Measurements from ENCODE around the gene STX1A.

The STX1A gene

DNA sequence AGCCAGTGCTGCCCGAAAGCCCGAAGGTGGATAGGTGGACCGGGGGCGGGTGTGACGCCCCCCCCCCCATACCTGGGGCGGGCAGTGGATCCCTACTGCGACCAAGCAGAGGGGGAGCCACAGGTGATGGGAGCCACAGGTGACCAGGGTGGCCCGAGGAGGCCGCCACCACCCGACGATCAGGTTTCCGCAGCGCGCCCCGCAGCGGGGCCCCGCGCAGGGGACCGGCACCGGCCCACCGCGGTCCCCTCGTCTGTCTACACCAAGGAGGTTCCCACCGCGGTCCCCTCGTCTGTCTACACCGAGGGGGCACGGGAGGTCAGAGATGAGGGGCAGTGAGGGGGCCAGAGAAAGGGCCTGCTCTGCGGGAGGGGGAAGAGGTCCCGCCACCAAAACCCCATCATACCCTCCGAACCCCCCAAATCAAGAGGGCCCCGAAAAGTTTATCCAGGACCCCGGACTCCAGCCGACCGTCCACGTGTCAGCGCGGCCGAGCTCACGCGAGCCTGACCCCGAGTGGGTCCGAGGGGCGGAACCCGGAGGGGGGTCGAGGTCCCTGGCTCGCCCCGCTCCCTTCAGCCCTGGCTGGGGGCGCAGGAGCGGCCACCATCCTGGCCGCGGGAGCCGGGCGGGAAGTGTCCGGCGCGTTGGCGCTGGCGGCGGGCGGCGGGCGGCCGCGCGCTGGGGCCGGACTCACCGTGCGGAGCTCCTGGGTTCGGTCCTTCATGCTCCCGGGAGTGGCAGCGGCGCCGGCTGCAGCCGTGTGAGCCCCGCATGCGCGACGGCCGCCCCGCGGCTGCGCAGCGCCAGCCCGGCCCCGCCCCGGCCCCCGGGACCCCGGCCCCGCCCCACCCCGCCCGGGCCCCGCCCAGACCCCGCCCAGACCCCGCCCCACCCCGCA lies at the start of gene STX1A:
STX1A (minus strand) TSS at position 765 of the 901 bp plus-strand sequence; CDS start at position 727, 38 bp downstream.
- no peak for DNase-seq

- DNase-seq: no peak
These were observed 49.4 kb upstream of the STX1A start for GRCh38 chr7:73768641-73769480.

DNA sequence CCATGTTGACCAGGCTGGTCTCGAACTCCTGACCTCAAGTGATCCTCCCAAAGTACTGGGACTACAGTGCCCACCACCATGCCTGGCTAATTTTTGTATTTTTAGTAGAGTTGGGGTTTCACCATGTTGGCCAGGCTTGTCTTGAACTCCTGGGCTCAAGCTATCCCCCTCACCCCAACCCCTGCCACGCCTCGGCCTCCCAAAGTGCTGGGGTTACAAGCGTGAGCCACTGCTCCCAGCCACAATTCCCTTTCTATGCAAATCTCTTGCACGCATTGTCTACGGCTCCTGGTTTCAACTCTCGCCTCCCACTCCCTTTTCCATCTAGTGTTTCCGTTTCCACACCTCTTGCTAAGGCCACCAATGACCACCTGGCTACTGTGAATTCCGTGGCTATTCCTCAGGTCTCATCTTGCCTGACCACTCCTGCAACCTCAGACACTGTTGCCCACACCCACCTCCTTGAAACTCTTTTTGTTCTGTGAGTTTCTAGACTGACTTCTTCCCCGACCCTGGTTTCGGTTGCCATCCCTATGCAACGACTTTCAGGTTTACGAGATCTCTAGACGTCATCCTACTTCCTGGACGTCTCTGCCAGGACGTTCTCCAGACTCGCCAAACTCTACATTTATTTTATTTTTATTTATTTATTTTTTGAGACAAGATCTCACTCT lies 47.2 kb upstream of the STX1A start:
- no peak for DNase-seq

DNA sequence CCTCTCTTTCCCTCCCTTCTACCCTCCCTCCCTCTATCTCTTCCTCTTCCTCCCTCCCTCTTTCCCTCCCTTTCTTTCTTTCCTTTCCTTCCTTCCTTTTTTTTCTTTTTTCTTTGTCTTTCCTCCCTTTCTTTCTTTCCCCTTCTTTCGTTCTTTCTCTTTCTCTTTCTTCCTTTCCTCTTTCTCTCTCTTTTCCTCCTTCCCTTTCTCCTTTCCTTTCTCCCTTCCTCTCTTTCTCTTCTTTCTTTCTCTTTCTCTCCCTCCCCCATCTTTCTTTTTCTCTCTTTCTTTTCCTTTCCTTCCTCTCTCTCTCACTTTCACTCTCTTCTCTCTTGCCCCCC lies 43.2 kb upstream of the STX1A start:
- DNase-seq: no peak

DNA sequence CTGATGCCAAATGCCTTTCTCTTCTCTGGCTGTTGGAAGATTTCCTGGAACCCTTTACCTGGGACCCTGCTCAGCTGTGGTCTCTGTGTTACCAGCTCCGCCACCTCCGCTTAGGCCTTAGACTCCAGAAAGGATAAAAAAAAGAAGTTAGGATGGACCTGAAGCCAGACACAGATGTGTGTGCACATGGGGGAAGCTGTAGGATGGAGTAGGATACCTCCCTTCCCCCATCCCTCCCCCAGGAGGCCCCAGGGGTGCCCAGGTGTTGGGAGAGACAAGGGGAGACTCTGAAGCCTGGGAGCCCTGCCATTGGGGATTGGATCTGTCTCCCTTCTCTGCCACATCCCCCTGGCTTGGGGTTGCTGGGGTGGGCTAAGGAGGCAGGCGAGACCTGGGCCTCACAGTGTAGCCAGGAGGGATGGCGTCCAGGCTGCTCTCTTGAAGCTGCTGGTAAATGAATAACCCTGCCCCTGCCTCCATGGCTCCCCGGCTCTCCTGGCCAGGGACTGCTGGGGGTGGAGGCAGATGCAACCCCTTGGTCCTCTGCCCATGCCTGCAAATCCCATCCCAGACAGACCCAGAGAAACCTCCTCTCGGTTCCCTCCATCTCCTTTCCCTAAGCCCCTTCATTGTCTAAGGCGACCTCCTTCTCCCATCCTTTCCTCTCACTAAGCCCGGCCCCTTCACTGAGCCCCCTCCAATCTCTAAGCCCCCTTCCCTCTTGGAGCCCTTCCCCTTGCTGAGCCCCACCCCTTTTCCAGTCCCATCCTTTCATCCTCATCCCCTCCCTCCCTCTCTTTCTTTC lies 42.6 kb upstream of the STX1A start:
- no peak for DNase-seq

GRCh38 chr7:73758581-73759138 lies 39.2 kb upstream of the STX1A start:
- DNase-seq: no peak

DNA sequence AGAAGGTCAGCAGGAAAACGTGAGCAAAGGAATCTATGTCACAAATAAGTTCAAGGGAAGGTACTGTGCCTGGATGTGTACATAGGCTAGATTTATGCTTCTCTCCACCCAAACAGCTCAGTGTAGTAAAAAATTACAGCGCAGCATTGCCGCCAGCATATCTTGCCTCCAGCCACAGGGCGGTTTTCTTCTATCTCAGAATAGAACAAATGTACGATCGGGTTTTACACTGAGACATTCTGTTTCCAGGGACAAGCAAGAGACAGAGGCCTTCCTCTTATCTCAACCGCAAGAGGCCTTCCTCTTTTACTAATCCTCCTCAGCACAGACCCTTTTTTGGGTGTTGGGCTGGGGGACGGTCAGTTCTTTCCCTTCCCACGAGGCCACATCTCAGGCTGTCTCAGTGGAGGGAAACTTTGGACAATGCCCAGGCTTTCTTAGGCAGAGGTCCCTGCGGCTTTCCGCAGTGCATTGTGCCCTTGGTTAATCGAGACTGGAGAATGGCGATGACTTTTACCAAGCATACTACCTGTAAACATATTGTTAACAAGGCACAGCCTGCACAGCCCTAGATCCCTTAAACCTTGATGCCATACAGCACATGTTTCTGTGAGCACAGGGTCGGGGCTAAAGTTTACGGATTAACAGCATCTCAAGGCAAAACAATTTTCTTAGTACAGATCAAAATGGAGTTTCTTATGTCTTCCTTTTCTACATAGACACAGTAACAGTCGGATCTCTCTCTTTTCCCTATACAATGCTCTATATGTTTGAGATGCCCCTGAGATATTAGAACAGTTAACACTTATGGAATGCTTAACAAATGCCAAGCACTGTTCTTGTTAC lies 30.7 kb upstream of the STX1A start:
- no peak for DNase-seq

- peak; percentile 52 for DNase-seq
These were observed 26.9 kb upstream of the STX1A start for GRCh38 chr7:73746378-73746777.

DNA sequence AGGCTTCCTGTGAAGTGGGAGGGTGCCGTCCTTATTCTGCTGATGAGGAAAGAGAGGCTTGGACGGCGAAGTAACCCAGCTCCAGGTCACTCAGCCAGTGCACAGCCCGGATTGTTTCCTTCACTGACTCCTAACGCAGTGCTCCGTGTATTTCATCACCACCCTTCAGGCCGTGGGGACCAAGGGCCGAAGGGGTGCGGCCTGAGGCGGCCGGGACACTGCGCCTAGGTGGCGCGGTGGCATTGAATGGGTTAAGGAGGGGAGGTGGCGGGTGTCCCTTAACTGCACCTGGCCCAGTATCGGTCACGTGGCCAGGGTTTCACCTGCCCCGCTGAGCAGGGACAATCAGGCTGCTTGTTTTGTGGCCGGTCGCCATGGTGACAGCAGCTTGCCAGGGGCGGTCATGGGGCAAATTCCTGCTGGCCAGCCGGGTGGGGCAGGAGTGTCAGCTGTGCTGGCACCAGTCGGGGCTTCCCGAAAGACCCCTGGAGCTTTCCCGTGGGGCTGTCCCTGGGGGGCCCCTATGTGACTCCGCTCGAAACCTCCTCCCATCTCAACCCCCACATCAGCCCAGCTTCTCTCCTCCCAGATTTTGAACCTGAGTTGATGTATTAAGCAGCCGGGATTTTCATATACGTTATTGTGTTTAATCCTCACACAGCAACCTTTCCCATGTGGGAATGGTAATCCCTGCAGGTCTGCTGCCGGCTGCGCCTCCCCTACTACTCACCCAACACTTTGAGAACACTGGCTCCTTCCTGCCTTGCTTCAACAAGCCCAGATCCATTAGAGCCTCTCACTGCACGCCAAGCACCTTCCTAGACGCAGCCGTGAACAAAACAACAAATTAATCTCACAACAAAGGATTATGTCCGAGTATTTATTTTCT lies 23.5 kb upstream of the STX1A start:
- DNase-seq: no peak

DNA sequence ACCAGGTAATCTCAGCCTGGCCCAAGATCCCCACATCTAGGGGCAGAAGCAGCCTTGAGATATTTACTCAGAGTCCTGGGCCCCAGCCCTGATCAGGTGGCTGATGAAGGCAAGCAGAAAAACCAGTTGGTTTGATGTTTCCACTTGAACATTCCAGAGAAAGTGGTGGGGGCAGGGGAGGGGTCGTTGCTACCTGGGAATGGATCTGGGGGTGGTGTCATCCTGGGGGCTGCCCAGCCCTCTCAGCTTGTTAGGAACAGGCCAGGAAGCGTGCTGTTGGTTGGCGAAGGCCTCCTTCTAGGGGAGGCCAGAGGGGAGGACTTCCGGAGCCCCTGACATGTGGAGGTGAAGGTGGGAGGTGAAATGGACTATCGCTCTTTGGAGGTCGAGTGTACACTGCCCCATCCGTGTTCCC lies 22.9 kb upstream of the STX1A start:
- DNase-seq: no peak

- peak; percentile 49 for DNase-seq
These were observed 22.1 kb upstream of the STX1A start for GRCh38 chr7:73741600-73741999.

DNA sequence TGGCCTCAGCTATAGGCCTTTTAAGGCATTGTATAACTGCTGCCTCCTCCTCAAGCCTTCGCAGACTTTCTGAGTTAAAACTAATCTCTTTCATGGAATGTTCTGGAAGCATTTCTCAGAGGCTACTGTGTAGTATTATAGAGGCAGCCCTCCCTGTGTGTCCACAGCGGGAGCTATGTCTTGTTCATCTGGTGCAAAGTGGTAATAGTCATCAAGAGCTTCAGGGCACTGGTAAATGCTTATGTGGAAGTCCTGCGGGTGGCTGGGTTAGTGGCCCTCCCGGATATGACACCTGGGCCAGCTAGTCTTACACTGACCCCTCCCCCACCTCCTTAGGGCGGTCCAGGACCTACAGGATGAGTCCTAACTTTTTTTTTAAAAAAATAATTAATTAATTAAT lies 21.3 kb upstream of the STX1A start:
- DNase-seq: no peak

DNA sequence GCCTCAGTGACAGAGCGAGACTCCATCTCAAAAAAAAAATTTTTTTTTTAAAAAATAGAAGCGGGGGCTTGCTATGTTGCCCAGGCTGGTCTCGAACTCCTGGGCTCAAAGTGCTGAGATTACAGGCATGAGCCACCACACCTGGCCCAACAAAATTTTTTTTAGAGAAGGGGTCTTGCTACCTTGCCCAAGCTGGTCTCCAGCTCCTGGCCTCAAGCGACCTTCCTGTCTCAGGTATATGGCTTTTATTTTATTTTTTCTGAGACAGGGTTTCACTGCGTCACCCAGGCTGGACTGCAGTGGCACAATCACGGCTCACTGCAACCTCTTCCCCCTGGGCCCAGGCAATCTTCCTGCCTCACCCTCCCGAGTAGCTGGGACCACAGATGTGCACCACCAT lies 20.7 kb upstream of the STX1A start:
- DNase-seq: no peak

DNA sequence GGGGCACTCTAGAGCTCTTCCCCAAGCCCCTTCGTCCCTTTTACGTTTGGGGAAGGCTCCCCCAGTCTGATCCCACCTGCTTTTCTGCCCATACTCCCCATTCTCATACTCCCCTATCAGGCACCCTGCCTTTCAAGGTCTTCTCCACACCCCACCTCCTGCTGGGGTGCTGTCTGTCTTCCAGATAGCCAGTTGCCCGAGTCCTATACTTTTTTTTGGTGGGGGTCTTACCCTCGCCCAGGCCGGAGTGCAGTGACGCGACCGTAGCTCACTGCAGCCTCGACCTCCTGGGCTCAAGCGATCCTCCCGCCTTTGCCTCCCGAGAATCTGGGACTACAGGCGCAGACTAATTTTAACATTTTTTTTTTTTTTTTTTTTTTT lies 19.9 kb upstream of the STX1A start:
- DNase-seq: no peak

DNA sequence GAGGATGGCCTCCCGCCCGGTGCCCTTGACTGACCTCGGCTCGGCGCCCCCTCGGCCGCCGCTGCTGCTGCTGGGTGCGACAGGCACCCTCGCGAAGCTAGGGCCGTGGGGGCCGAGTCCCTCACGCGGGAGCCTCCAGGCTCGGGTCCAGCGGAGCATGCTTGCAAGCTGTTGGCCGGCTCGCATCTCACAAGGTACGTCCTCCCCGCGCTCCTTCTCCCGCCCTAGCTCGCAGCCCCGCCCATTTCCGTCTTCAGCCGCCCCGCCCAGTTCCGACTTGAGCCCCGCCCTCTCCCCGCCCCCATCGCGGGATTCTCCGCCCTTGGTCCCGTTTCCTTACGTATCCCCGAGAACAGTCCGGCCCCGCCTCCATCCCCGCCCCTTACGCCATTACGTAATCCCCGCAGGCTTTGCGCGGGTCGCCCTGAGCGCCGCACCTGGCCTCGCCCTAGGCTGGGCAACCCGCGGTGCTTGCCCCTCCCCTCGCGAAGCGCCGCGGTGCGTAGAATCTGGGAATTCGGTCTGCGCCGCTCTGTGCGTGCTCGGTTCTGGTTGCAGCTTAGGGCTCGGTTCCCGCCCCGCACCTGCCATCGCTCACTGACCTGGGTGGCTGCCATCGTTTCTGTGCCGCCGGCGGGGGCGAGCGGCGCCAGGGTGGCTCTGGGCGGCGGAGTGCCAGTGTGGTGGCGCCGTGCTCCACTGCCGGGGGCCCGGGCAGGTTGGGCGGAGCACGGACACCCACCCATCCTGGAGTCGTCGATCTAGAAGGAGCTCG lies 19.3 kb upstream of the STX1A start, which contains the start of gene ABHD11:
ABHD11 (minus strand) TSS at position 191 of the 775 bp plus-strand sequence; CDS start at position 159, 32 bp downstream.
- peak; percentile 95 for DNase-seq

DNA sequence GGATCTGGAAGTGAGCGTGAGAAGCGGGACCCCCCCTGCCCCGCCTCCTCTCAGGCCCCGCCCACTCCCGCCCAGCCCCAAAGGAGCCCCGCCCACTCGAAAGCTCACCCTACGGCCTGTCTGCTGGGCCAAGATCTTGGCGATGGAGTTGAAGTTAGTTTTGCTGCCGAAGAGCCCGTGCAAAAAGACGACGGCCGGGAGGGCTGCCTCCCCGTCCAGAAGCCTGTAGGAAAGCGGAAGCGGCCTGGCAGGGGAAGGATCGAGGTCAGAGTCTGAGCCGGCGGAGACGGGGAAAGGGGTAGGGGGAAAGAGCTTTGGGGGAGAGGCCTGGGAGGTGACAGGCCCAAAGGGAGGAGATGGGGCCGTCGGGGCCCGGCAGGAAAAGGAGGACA lies 18.7 kb upstream of the STX1A start:
- no peak for DNase-seq

DNA sequence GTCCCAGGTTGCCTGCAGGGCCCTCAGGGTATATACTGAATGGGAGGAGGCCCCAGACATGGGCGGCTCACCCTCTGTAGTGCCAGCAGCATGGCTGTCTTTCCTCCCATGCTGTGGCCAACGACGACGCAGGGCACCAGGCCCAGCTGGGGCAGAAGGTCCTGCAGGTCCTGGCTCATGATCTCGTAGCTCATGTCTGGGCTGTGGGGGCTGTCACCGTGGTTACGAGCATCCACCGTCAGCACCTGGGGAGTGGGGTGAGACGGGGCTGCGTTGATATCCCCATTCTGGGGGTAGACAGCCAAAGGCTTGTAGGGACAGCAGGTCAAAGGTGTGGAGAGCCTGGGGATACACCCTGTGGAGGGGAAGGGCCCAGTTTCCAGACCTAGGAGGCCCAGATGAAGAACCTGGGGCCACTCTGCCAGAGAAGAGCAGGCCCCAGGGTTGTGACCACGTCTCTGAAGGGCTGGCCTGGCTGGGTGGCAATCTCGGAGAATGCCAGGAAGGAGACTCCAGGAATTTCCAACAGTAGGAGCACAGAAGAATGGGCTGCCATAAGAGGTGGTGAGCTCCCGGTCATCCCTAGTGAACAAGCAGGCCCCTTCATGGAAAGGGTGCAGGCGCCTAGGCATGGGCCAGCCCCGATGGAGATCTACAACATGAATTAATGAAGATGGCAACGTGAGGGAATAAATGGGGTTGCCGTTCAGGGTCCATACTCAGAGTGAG lies 18.2 kb upstream of the STX1A start:
- DNase-seq: no peak

GRCh38 chr7:73736885-73737284 lies 17.4 kb upstream of the STX1A start:
- DNase-seq: no peak

- no peak for DNase-seq
These were observed 16.0 kb upstream of the STX1A start for GRCh38 chr7:73735528-73735905.

Data from DMS 273 treated with DMSO at 0.1 percent for 48 hours (cell line).